Neutrophil (primary cell): ENCODE data around the gene HPGD.

ENCODE experiments used
- H3K27ac ChIP-seq: fragments of 200-600 bp; sonication (generic); 2 replicates; pipeline ENCODE4 v1.5.1; 2016; ENCODE audit warnings: mild to moderate bottlenecking, moderate library complexity
- H3K27me3 ChIP-seq: fragments of 200-600 bp; sonication (generic); 2 replicates; pipeline ENCODE4 v1.6.0; 2016; ENCODE audit warnings: mild to moderate bottlenecking
- H3K36me3 ChIP-seq: fragments of 200-600 bp; sonication (generic); 2 replicates; pipeline ENCODE4 v1.5.1; 2017
- H3K4me1 ChIP-seq, 2 experiments: fragments of 200-600 bp in 1 of 2; sonication (generic) in 1 of 2; 1 replicate in 1 of 2; 2 replicates in 1 of 2; pipeline versions ENCODE4 v1.5.1 to v1.6.1; 2013 to 2016; ENCODE audit warnings: low read depth in 1 of 2, low read length in 1 of 2, mild to moderate bottlenecking in 1 of 2, moderate library complexity in 1 of 2; ENCODE audit not compliant: control insufficient read depth in 1 of 2, insufficient read depth in 1 of 2
- H3K4me3 ChIP-seq, 2 experiments: fragments of 200-600 bp in 1 of 2; sonication (generic) in 1 of 2; 1 replicate in 1 of 2; 2 replicates in 1 of 2; pipeline ENCODE4 v1.5.1; 2013 to 2016; ENCODE audit warnings: low read depth in 1 of 2, low read length in 1 of 2, mild to moderate bottlenecking in 1 of 2, moderate library complexity in 1 of 2
- H3K9me3 ChIP-seq: fragments of 200-600 bp; sonication (generic); 2 replicates; pipeline ENCODE4 v1.5.1; 2016
- CTCF ChIP-seq: fragments of 200-600 bp; sonication (generic); IDR thresholded peaks from 2 replicates; pipeline ENCODE4 v1.5.1; 2016; ENCODE audit warnings: antibody characterized with exemption

HPGD gene

DNA sequence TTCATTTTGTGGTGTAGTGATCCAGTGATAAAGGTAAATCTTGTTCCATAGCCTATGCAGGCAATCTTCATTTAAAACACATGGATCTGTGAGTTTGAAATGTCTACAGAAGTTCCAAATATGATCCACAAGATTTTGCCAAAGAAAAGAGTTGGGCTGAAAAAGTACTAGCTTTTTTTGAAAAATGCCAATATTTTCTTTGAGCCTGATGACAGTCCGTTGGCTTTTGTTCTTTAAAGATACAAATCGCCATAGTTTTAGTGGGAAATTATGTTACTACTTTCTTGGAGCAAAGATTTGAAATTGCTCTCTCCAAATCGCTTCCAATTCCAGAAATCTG, 71.5 kb downstream of the HPGD start:
- Histone ChIP-seq H3K4me1 (no peaks in the 10 kb centered on the region), H3K4me3 (no peak overlapping the region), H3K36me3 (no peaks in the 10 kb centered on the region), H3K27ac (no peak overlapping the region), H3K27me3 (no peaks in the 10 kb centered on the region), H3K9me3 (no peaks in the 10 kb centered on the region)
- TF ChIP-seq CTCF: no peak

DNA sequence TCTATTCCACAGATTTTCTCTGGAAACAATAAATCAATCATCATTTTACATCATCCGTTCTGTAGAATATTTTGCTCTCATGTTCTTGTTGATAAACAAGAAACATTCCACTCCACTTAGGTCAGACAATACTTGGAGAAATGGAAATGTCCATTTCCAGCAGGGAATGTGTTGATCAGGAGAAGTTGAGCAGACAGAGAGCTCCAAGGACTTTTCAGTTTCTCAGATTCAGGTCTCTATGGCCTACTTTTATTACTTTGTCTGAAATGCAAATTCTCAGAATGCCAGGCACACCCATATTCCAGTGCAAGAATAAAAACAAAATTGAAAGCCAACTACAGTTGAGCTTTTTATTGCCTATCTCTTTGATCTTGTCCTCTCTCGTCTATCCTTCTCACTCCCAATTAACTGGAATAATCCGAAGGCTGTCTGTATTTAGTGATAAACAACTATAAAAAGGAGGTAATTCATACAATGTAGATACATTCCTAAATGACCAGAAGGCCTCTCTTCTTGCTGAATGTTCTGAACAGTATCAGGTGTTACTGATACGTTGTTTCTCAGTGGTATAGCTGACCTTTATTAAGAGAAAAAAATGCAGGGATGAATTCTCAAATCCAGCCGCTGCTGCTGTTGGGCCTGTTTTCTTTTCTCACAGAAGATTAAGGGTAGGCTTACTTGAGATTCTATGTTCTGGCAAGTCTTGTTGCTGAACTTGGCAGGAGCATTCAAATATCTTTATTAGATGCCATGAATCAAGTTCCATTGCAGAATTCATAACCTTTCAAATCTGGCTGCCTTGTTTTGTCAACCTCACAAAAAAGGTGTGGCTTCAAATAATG, 72.1 kb downstream of the HPGD start:
- Histone ChIP-seq H3K9me3 (no peaks in the 10 kb centered on the region), H3K36me3 (no peaks in the 10 kb centered on the region), H3K4me1 (no peaks in the 10 kb centered on the region), H3K27me3 (no peaks in the 10 kb centered on the region), H3K27ac (no peak overlapping the region), H3K4me3 (no peak overlapping the region)
- TF ChIP-seq CTCF: no peak

DNA sequence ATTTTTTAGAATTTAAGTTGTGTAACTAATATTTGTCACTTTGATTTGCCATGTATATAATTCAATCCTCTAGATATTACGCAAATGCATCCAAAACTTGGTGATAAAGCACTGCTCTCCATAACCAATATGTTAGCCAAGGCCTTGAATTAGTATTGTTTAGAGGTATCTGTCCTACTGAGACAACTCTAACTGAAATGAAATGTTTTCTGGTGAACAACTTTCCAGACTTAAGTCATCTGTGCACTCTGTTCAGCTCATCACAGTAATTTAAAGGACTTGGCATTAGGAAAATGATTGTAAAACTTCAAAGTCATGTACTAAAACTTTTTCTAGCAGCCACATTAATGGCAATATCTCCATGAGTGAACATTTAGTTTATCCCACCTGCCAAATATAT, 73.1 kb downstream of the HPGD start:
- Histone ChIP-seq H3K36me3 (no peaks in the 10 kb centered on the region), H3K27ac (no peak overlapping the region), H3K9me3 (no peaks in the 10 kb centered on the region), H3K4me3 (no peak overlapping the region), H3K4me1 (no peaks in the 10 kb centered on the region), H3K27me3 (no peaks in the 10 kb centered on the region)
- no peak for TF ChIP-seq CTCF

DNA sequence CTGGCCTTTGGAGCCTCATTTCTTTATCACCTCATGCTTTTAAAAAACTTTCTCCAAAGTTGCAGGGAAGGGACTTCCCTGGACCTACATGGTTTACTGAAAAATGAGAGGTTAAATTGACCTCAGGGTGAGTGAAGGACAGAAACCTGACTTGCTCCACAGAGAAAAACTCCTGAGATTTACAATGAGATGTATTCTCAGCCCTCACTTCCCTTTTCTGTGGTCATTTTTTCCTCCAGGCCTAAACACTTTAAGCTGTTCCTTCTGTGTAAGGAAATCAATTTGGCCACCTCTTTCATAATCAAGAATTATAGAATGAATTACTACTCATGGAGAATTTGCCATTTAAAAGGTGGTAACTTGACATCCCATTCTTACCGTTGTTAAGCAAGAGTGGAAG, 77.9 kb downstream of the HPGD start:
- H3K36me3 ChIP-seq: no peaks in the 10 kb centered on the region
- TF ChIP-seq CTCF: no peak
- H3K4me3 ChIP-seq: no peak overlapping the region
- H3K4me1 ChIP-seq: no peaks in the 10 kb centered on the region
- H3K9me3 ChIP-seq: no peaks in the 10 kb centered on the region
- H3K27me3 ChIP-seq: no peaks in the 10 kb centered on the region
- no peak overlapping the region for H3K27ac ChIP-seq
